Stimulated activated CD8-positive, alpha-beta memory T cell treated with anti-CD3 and anti-CD28 coated beads, Interleukin-12 subunit alpha, Interleukin-12 subunit beta, amount 100 ng/mL, for 1 hour (primary cell): ENCODE results near the gene THRB.
"Not testable (repeated sequence)": the region's sequence is repeated elsewhere in the genome, so short reads cannot be mapped to it uniquely, and the experiment has no call there.

Experiments
- DNase-seq: peaks from one replicate; pipeline ENCODE4 v3.0.0-alpha.2; 2020; ENCODE audit warnings: low read depth

Gene THRB

GRCh38 chr3:24401090-24401810 lies 93.4 kb downstream of the THRB start:
- no peak for DNase-seq

GRCh38 chr3:24400450-24400849 lies 94.2 kb downstream of the THRB start:
- DNase-seq: no peak

- DNase-seq: no peak
Measured at GRCh38 chr3:24400015-24400414, 94.6 kb downstream of the THRB start.

- DNase-seq: no peak
Measured at GRCh38 chr3:24399614-24400013, 95.0 kb downstream of the THRB start.

- DNase-seq: not testable (repeated sequence)
Measured at GRCh38 chr3:24398712-24399111, 95.9 kb downstream of the THRB start.

- DNase-seq: no peak
Measured at GRCh38 chr3:24396338-24396737, 98.3 kb downstream of the THRB start.

- DNase-seq: no peak
Measured at GRCh38 chr3:24394754-24395153, 99.9 kb downstream of the THRB start.

GRCh38 chr3:24393316-24393715 lies 101.3 kb downstream of the THRB start:
- DNase-seq: no peak

- no peak for DNase-seq
Measured at GRCh38 chr3:24390169-24391130, 104.2 kb downstream of the THRB start.

GRCh38 chr3:24389108-24390090 lies 105.3 kb downstream of the THRB start:
- DNase-seq: no peak

- DNase-seq: no peak
Measured at GRCh38 chr3:24388611-24389010, 106.0 kb downstream of the THRB start.

- DNase-seq: no peak
Measured at GRCh38 chr3:24388159-24388558, 106.5 kb downstream of the THRB start.

GRCh38 chr3:24387493-24387892 lies 107.2 kb downstream of the THRB start:
- DNase-seq: no peak

GRCh38 chr3:24387000-24387399 lies 107.7 kb downstream of the THRB start:
- DNase-seq: no peak

GRCh38 chr3:24386458-24386857 lies 108.2 kb downstream of the THRB start:
- no peak for DNase-seq

GRCh38 chr3:24385012-24385615 lies 109.5 kb downstream of the THRB start:
- no peak for DNase-seq

- DNase-seq: no peak
Measured at GRCh38 chr3:24382647-24383046, 112.0 kb downstream of the THRB start.

GRCh38 chr3:24379936-24380335 lies 114.7 kb downstream of the THRB start:
- DNase-seq: no peak

GRCh38 chr3:24378313-24378712 lies 116.3 kb downstream of the THRB start:
- no peak for DNase-seq

GRCh38 chr3:24377218-24377993 lies 117.2 kb downstream of the THRB start:
- no peak for DNase-seq

GRCh38 chr3:24375947-24376384 lies 118.7 kb downstream of the THRB start:
- DNase-seq: no peak
